ENCODE results near the gene MAP2. TPM values are rescaled to one million over a fixed set of nuclear protein-coding genes. Genes with fewer than 3 reads are reported as not detected.

Gene MAP2
- total and polyA plus RNA-seq, 2 of the 8 experiments (the other 6 are each of a cell fraction or from before 2014, with no cell fraction given) = 5.9 to 9.4 TPM

DNA sequence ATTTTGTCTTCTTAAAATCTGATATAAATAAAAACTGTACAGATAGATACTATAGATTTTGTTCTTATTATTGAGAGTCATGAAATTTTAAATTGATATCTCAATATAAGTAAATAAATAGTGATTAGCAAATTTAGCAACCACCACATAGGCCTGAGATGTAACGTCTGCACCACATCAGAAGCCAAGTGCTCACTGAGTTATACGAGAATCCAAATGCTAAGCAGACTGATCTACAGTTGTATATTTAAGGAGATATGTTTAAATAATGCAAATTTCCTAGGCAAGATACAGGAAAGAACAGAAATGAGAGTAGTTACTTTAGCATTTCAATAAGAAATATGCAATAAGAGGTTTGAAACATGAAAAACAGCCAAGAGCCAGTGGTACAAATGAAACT lies 262.6 kb downstream of the MAP2 start:
- H3K79me2 ChIP-seq (ENCODE audit: control insufficient read depth in 1 of 2, insufficient read depth in 2 of 2, low read length in 2 of 2) = no peaks in the 10 kb centered on the region
- no peak for DNase-seq (ENCODE audit: low read depth in 1 of 2, low spot score in 2 of 2)
- no peaks in the 10 kb centered on the region for H3K9me3 ChIP-seq (ENCODE audit: insufficient read depth in 2 of 2, low read depth in 1 of 2, low read length in 1 of 2)
- no peaks in the 10 kb centered on the region for H3K79me1 ChIP-seq (ENCODE audit: low read depth, low read length)
- H4K8ac ChIP-seq (ENCODE audit: extremely low read depth, insufficient read depth, low read length) = no peak overlapping the region
- POLR2A ChIA-PET (ENCODE audit: partially characterized antibody) = no interaction called here
- H3K27me3 ChIP-seq (replicated peaks in 1 of 4; ENCODE audit: control insufficient read depth in 3 of 4, extremely low read depth in 1 of 4, insufficient read depth in 3 of 4, low read length in 3 of 4) = no peaks in the 10 kb centered on the region
- 62% methylated on average over 2 of the region's 2 CpGs; no CpG with 5 or more reads in 1 of the 2 experiments for WGBS, 2 experiments (ENCODE audit: extremely low coverage in 1 of 2, insufficient coverage in 1 of 2, insufficient read length in 1 of 2, insufficient replicate concordance in 2 of 2, low coverage in 1 of 2, low lambda C conversion rate in 2 of 2, missing lambda C conversion rate in 1 of 2)
- no peak overlapping the region for H3K27ac ChIP-seq (ENCODE audit: low read depth, low read length)
- no peak overlapping the region for H3K23ac ChIP-seq (ENCODE audit: insufficient read length)
- H3K4me1 ChIP-seq (replicated peaks in 1 of 4; ENCODE audit: control insufficient read depth in 3 of 4, insufficient read depth in 4 of 4, low read length in 3 of 4) = peaks cover 2 to 7% (median 4%) of the 10 kb centered on the region in 4 experiments; a peak in 4 of 7 replicates
- H2BK5ac ChIP-seq (ENCODE audit: low read depth, low read length) = no peak overlapping the region
- H3K36me3 ChIP-seq (ENCODE audit: control insufficient read depth in 2 of 4, insufficient read depth in 4 of 4, low read length in 3 of 4) = no peaks in the 10 kb centered on the region
- H2BK20ac ChIP-seq (ENCODE audit: low read length) = no peak overlapping the region
- no peak for FAIRE-seq
- H2BK120ac ChIP-seq (replicated peaks; ENCODE audit: low read depth, low read length) = no peak overlapping the region
- no peak overlapping the region for H4K5ac ChIP-seq (ENCODE audit: insufficient read length, low read depth, low read length)
- H2BK15ac ChIP-seq (ENCODE audit: low read length) = no peak overlapping the region
- no peak overlapping the region for H3K9ac ChIP-seq (replicated peaks in 1 of 4; ENCODE audit: extremely low read depth in 1 of 4, low read depth in 3 of 4, low read length in 3 of 4)
- no peak overlapping the region for H2AFZ ChIP-seq (ENCODE audit: low read length)
- H4K91ac ChIP-seq (replicated peaks; ENCODE audit: insufficient read length, low read length) = no peak overlapping the region
- no peaks in the 10 kb centered on the region for H4K20me1 ChIP-seq (replicated peaks in 1 of 2; ENCODE audit: control insufficient read depth in 1 of 2, insufficient read depth in 2 of 2, low read length in 2 of 2)
- no peaks in the 10 kb centered on the region for H3K23me2 ChIP-seq (ENCODE audit: low read depth, low read length)
- TF ChIP-seq CBX8 (IDR thresholded peaks at IDR 0.05; ENCODE audit: borderline replicate concordance, low read depth, low read length) (no peak), MAX (IDR thresholded peaks at IDR 0.05) (no peak), RBBP5 (IDR thresholded peaks at IDR 0.05; ENCODE audit: borderline replicate concordance, low read depth, low read length) (no peak), EGR1 (IDR thresholded peaks at IDR 0.05; ENCODE audit: borderline replicate concordance, low read depth, low read length) (no peak), USF2 (IDR thresholded peaks at IDR 0.05; ENCODE audit: low read length) (no peak)
- H3K18ac ChIP-seq (ENCODE audit: extremely low read depth, low read length) = no peak overlapping the region
- no peak overlapping the region for H3K56ac ChIP-seq (replicated peaks; ENCODE audit: insufficient read length, low read depth, low read length)
- CTCF ChIA-PET (ENCODE audit: partially characterized antibody) = no interaction called here
- no peak overlapping the region for H3K4ac ChIP-seq (replicated peaks; ENCODE audit: insufficient read length, low read depth, low read length)
- H3K14ac ChIP-seq (ENCODE audit: insufficient read length) = no peak overlapping the region
- no peak overlapping the region for H2BK12ac ChIP-seq (ENCODE audit: low read depth, low read length)
- no peak overlapping the region for H3K4me2 ChIP-seq (ENCODE audit: insufficient read depth in 1 of 2, low read depth in 2 of 2, low read length in 2 of 2)
- no peak overlapping the region for H3K4me3 ChIP-seq (ENCODE audit: extremely low read depth in 1 of 4, insufficient read depth in 2 of 4, low read depth in 3 of 4, low read length in 4 of 4)
- H2AK5ac ChIP-seq (ENCODE audit: low read depth, low read length) = no peak overlapping the region

All from H1 (cell line).